Eye (tissue), 1 donor: ENCODE measurements around the gene COL26A1.

ENCODE experiments used
- DNase-seq: peaks from one replicate; pipeline ENCODE4 v3.0.0-alpha.2; 2015

The COL26A1 gene

DNA sequence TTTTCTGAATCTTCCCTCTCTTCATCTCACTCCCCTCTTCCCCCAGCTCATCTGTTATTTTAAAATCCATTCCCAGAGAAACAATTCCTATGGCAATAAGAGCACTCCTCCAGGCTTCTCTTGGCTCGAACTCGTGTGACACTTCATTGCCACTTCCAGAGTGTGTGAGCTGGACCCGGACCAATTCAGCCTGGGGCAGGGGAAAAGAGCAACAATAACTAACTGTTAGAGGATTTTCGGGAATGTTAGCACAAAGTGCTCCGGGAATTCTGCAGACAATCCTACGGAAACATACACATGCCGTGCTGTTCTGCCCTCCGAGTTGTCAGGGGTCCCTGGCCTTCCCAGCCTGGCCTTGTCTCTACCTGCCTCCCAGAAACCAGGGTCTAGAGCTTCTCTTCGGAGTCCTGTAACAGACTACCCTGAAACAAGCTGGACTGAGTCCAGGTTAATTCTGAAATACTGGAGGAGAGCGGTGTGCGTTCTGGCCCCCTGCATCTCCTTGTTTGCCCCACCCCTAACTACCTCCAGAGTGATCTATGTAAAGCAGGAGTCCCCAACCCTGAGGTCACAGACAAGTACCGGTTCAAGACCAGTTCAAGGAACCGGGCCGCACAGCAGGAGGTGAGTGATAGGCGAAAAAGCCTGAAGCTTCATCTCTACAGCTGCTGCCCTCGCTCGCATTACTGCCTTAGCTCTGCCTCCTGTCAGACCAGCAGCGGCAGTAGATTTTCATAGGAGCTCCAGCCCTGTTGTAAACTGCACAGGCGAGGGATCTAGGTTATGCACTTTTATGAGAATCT is 11.3 kb downstream of the COL26A1 start:
- DNase-seq: peak; percentile 43

DNA sequence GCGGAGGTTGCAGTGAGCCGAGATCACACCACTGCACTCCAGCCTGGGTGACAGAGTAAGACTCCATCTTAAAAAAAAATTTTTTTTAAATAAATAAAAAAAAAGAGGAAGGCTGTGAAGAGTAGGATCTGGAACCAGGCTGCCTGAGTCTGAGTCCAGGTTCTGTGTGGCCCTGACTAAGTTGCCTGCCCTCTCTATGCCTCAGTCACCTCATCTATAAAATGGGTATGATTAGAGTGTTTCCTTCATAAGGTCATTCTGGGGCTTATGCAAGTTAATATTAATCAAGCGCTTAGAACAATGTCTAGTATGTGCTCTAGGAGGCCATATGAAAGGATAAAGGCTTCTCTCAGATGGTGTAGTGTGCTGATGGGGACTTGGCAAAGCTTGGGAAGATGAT is 12.3 kb downstream of the COL26A1 start:
- no peak for DNase-seq

DNA sequence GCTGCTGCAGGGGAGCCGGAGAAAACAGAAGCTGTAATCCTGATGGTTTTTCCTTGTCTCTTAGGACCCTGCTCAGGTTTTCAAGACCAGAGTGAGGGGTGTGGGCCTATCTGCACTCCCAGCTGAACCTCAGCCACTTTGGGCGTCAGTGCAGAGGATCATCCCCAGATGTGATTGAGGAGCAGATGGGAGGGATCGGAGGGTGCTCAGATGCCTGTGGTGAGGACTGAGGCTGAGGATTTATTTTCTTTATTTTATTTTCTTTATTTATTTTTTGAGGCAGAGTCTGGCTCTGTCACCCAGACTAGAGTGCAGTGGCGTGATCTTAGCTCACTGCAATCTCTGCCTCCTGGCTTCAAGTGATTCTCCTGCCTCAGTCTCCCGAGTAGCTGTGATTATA is 13.9 kb downstream of the COL26A1 start:
- DNase-seq: no peak

DNA sequence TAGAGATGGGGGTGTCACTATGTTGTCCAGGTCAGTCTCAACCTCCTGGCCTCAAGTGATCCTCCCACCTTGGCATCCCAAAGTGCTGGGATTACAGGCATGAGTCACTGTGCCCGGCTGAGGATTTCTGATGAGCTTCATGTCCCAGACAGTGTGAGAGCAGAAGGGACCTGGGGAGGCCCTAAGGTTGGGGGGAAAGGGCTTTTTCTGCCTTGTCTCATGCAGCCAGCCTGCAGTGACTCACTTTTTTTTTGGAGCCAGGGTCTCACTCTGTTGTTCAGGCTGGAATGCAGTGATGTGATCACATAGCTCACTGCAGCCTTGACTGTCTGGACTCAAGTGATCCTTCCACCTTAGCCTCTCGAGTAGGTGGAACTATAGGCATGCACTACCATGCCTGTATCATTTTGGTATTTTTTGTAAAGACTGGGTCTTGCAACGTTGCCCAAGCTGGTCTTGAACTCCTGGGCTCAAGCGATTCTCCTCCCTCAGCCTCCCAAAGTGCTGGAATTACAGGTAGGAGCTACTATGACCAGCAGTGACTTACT is 14.6 kb downstream of the COL26A1 start:
- no peak for DNase-seq

DNA sequence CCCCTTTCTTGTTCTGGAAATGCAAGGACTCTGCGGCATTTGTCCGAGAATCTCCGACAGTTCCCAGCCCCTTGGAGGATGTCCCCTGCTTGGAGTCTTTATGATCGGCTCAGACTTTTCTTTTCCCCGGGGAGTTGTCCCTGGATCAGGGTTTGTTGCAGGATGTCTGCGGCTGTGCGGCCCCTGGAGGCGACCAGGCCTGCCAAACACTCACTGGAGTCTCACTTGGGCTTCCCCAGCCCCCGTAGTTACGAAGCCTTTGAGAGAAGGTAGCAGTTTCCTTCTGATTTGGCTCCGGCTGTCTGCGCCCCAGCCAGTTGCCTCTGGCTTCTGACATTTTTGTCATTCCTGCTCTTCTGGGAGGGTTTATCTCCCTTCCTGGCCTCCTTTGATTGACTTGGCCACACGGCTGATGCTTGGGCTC is 16.1 kb downstream of the COL26A1 start:
- peak; percentile 70 for DNase-seq

DNA sequence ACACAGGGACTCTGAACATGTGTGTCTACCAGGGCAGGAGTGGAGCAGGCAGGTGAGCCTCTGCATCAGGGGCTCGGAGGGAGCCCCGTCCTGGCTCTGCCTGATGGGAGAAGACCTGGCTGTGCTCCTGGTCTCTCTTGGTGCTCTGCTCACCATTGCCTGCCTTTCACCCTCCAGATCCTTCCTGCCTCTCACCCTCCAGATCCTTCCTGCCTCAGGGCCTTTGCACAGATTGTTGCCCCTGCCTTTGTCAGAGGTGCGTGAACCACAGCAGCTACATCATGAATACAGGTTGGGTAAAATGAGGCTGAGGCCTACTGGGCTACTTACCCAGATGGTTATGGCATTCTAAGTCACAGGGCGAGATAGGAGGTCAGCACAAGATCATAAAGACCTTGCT is 16.6 kb downstream of the COL26A1 start:
- DNase-seq: no peak

DNA sequence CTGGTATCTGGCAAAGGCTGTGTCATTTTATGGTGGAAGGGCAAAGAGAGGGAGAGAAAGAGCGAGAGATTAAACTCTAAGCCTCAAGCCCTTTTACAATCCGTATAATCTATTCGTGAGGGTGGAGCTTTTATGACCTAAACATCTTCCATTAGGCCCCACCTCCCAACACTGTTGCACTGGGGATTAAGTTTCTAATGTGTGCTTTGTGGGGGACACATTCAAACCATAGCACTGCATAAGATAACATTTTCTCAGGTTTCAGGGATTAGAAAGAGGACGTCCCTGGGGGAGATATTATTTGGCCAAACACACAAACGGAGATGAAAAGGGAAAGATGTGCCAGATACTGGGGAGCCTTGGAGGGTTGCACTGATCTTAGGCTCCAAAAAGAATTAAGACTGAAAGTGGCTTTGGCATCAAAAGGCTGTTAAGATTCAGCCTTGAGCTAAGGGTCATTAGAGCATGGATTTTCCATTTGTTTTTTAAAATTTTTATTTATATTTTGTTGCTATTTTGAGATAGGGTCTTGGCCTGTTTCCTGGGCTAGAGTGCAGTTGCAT is 19.0 kb downstream of the COL26A1 start:
- DNase-seq: no peak

DNA sequence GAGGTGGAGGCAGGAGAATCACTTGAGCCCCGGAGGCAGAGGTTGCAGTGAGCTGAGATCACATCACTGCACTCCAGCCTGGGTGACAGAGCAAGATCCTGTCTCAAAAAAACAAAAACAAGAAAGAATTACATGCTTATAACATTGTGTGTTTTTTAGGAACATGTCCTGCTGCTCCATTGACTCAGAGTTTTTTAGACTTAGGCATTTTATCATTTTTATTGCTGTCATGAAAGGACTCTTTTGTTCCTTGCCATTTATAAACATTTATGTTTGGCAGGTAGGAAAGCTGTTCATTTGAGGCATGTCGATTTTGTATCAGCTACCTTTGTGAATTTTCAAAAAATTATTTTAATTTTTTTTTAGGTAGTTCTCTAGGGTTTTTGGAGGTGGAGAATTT is 20.3 kb downstream of the COL26A1 start:
- DNase-seq: no peak

DNA sequence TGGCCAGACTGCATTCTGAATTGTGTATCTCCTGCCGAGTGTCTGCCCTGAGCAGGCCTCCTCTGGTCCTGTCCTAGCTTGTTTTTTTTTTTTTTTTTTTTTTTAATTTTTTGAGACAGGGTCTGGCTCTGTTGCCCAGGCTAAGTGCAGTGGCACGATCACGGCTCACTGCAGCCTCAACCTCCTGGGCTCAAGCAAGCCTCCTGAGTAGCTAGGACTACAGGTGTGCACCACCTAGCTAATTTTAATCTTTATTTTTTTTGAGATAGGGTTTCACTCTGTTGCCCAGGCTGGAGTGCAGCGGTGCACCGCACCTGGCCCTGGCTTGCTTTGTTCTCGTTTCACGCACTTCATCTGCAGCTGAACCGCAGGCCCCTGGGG is 23.5 kb downstream of the COL26A1 start:
- DNase-seq: no peak

DNA sequence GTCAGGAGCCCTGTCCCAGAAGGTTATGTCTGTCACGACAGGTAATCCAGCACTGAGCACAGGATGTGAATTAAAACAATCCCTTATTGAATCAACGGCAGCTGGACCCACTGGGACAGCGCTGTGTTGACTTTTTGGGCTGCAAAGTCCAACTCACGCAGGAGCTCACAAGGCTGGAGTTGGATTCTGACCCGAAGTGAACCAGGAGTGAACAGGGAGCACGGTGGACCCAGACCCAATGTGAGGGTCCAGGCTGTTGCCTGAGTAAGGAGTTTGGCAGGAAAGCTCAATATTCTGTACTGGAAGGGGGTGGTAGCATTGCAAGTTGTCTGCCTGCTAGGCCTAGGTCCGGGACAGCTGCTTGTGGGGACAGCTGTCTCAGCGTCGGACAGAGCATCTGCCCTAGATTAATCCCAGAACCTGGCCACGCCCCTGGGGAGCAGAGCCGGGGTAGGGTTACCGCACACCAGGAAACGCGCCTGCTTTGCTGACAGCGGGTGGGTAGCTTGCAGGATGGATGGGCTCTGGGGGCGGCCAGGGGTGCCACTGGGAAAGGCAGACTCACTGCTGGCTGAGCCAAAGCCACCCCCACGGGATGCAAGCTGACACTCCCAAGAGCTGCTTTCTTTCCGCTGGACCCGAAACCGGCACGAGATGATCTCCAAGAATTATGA is 24.0 kb downstream of the COL26A1 start:
- DNase-seq: peak; percentile 79

DNA sequence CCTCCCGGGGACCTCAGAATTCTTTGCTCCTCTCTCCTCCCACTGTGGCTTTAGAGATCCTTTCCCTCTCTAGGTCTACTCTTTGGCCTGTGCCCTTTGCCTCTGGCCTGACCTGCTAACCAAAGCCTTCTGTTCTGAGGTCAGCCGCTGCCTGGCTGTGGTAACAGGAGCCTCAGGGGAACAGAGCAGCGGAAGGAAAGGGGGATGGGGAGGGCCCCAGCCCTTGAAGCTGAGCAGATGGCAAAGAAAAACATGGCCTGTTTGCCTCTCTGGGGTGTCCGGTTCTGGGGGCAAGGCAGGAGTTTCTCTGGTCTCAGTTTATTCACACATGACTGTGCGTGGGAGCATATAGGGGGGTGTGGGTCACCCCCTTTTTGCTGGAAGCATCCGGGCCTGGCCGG is 28.2 kb downstream of the COL26A1 start:
- peak; percentile 65 for DNase-seq

DNA sequence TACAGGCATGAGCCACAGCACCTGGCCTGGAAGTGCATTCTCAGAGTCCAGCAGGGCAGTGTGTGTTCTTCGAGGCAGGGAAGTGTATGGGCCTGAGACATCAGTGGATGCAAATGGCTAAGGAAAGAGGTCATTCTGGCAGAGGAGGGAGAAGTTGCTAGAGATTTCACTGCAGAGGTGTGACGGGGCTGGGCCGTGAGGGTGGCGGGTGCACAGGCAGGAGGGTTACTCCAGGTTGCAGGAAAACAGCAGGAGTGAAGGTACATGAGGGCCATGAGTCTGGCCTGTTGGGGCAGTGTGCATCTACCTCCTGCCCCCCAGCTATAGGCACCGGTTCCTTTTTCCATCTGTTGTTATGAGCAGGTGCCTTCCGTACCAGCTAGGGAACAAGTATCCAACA is 29.3 kb downstream of the COL26A1 start:
- no peak for DNase-seq

DNA sequence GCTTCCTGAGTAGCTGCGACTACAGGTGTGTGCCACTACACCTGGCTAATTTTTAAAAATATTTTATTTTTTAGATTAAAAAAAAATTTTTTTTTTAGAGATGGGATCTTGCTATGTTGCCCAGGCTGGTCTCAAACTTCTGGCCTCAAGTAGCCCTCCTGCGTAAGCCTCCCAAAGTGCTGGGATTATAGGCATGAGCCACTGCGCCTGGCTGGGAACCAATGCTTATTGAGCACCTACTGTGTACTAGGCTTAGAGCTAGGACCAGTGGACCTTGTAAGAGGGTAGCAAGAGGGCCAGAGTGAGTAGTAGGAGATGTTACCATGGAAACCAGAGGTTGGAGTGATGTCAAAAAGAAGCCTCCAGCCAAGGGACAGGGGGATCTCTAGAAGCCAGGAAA is 31.2 kb downstream of the COL26A1 start:
- no peak for DNase-seq

DNA sequence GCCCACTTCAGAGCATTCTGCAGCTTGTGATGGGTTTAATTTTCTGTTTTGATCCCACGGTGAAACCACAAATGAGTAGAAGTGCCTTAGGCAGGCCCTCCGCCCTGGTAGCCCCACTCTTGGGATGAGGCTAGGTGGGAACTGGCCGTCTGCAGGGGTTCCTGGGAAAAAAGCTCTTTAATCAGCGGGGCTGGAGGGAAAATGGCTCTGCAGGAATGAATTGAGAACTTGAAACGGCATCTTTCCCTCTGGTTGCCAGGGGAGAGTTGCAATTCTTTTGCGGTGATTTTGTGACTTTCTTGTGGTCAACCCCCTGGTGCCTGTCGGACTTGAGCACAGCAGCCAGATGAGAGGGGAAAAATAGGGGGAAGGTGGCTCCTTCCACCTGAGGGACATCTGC is 32.7 kb downstream of the COL26A1 start:
- no peak for DNase-seq

DNA sequence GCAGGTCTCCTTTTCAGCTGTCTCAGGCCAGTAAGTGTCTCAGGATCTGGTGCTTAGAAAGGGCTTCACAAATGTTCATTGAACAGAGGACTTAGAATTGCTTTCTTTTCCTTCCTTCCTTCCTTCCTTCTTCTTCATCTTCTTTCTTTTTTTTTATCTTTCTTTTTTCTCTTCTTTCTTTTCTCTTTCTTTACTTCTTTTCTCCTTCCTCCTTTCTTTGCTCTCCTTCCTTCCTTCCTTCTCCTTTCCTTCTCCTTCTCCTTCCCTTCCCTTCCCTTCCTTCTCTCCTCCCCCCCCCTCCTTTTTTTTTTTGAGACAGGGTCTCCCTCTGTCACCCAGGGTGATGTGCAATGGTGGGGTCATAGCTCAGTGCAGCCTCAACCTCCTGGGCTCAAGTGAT is 34.6 kb downstream of the COL26A1 start:
- no peak for DNase-seq

DNA sequence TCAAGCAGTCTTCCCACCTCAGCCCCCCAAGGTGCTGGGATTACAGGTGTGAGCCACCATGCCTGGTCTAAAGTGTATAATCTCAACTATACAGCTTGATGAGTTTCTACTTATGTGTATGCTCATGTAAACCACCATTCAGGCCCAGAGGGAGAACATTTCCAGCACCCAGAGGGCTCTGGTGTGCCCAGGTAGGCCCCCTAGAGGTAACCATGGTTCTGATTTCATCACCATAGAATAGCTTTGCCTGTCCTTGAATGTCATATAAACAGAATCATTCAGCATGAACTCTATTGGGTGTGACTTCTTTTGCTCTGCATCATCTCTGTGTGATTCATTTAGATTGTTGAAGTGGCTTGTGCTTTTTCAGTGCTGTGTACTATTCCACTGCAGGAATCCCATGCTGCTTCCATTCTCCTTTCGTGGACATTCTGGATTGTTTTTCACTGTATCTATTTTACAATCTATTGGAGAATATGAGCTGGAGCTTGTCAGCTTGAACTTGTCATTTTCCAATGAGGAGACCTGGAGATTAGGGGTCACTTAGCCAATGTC is 35.2 kb downstream of the COL26A1 start:
- no peak for DNase-seq

DNA sequence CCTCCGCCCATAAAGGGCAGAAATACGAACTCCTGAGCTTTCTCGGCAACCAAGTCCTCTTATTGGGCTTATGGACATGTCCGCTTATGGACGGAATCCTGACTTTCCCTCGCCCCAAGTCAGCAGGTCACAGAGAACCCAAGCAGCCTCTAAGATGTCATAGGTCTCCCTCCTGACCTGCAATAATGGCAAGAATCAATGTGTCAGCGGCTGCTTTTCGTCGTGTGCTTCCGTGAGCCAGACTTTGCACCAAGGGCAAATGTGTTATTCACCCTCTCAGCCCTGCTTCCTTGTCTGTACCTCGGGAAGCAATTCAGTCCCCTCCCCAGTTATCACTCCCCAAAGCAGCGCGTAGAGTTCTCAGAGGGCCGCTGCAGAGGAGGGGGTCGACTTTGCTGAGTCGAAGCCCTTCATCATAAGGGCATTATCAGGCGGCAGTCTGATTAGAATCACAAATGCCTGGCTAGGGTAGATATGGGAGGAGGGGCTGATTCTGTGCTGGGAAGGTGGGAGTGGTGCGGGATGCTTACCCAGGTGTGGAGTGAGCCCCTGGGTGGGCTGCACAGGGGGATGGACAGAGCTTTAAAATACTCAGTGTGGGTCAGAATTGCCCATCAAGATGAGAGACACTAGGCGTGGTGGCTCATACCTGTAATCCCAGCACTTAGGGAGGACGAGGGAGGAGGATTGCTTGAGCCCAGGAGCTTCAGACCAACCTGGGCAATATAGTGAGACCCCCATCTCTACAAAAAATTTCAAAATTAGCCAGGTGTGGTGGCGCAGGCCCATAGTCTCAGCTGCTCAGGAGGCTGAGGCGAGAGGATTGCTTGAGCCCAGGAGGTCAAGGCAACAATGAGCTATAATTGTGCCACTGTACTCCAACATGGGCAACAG is 36.0 kb downstream of the COL26A1 start:
- DNase-seq: no peak

DNA sequence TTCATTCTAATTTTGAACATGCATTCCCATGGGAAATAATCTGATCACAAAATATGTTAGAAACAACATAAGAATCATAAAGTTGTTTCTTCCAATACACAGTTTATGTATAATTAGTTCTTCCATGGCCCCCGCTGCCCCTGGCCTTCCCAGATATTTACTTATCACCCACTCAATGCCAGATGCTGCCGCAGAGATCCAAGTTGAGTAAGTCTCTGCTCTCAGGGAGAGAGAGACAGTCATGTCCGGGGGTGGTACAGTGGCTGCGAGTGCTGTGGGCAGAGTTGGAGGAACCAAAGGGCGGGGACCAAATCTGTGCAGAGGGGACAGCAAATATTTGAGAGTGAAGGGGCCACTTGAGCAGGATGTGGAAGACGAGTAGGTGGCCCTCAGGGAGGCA is 37.1 kb downstream of the COL26A1 start:
- DNase-seq: no peak

DNA sequence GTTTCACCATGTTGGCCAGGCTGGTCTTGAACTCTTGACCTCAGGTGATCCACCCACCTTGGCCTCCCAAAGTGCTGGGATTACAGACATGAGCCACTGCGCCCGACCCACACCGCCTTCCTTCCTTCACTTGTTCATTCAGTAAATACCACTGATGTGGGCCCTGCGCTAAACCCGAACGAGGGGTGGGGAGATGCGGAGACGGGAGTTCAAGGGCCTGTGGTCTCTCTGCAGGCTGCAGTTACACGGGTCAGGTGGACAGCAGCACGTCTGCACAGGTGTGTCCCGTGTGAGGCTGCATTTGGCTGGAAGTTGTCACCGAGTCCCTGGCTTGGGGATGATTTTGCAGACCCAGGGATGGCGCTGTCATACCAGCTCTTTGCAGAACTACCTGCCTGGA is 38.1 kb downstream of the COL26A1 start:
- DNase-seq: no peak

DNA sequence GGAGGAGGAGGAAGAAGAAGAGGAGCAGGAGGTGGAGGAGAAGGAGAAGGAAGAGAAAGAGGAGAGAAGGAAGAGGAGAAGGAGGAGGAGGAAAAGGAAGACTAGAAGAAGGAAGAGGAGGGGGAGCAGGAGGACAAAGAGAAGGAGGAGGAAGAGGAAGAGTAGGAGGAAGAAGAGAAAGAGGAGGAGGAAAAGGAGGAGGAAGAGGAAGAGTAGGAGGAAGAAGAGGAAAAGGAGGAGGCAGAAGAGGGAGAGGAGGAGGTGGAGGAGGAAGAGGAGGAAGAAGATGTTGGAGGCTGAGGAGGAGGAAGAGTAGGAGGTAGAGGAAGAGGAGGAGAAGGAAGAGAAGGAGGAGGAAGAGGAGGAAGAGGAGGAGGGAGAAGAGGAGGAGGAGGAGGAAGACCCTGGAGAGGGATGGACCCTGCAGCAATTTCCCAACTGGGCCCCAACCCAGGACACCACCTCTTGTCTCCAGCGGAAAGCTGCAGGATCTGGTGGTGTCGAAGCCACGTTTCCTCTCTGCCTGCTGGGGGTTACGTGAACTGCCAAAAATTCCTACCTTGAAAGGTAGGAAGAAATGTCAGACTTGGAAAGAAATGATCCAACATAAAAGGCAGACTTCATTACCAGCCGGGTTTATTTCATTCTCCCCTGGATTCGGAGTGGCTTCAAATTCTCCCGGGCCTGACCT is 38.9 kb downstream of the COL26A1 start:
- DNase-seq: no peak

DNA sequence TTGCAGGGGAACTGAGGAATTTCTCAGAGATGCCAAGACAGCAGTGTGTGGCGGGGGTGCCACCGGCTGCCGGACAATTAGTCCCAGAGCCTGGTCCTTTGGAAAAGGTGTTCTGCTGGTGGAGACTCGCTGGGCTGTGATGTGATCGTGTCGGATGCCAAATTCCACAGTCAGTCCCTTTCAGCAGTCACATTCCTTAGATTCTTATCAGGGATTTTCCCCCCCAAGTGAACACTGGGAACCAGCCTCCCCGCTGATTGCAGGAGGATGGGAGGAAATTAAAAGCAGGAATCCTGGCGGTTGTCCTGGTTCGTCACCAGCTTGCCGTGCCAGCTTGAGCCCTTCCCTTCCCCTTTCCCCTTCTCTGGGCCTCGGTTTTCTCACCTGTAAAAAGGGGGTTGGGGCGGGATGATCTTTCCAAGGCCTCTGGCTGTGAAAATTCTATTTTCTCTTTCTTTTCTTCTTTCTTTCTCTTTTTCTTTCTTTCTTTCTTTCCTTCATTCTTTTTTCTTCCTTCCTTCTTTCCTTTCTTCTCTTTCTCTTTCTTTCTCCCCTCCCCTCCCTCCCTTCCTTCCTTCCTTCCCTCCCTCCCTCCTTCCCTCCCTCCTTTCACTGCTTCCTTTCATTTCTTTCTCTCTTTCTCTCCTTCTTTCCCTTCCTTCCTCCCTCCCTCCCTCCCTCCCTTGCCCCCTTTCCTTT is 39.6 kb downstream of the COL26A1 start:
- DNase-seq: peak; percentile 77
